Renal pelvis (tissue), 4 donors: Measurements from ENCODE around the gene CYB561A3. TPM values are rescaled to one million over a fixed set of nuclear protein-coding genes. Genes with fewer than 3 reads are reported as not detected.

Experiments
- DNase-seq: peaks from one replicate; pipeline ENCODE4 v3.0.0-alpha.2; 2013
- polyA plus RNA-seq, 3 donors: library from polyadenylated mRNA; unstranded; fragments of 120-200 nt; gene quantifications; one replicate each; pipeline ENCODE4 v1.2.1, GENCODE V29; 2013; ENCODE audit not compliant: insufficient read length in 3 of 3

The CYB561A3 gene
- polyA plus RNA-seq, 3 donors, result 27.0 to 33.2 (median 32.3) TPM

- DNase-seq, result no peak
Measured at GRCh38 chr11:61375761-61376108, 14.1 kb upstream of the CYB561A3 start.

- no peak for DNase-seq
Measured at GRCh38 chr11:61372659-61373420, 11.2 kb upstream of the CYB561A3 start.

- no peak for DNase-seq
Measured at GRCh38 chr11:61370349-61371005, 8.8 kb upstream of the CYB561A3 start.

- DNase-seq, result no peak
Measured at GRCh38 chr11:61369372-61370348, 8.0 kb upstream of the CYB561A3 start.

- DNase-seq, result no peak
Measured at GRCh38 chr11:61368646-61369045, 7.0 kb upstream of the CYB561A3 start.

- DNase-seq, result no peak
Measured at GRCh38 chr11:61367406-61367805, 5.7 kb upstream of the CYB561A3 start.

- no peak for DNase-seq
Measured at GRCh38 chr11:61364012-61364675, 2.5 kb upstream of the CYB561A3 start.

GRCh38 chr11:61362542-61362875 is 827 bp upstream of the CYB561A3 start:
- DNase-seq, result peak; percentile 19

- DNase-seq, result no peak
Measured at GRCh38 chr11:61361237-61361740, 393 bp downstream of the CYB561A3 start.

GRCh38 chr11:61359516-61359915 is 2.2 kb downstream of the CYB561A3 start:
- no peak for DNase-seq

- DNase-seq, result no peak
Measured at GRCh38 chr11:61358566-61358965, 3.1 kb downstream of the CYB561A3 start.

GRCh38 chr11:61357894-61358239 is 3.8 kb downstream of the CYB561A3 start:
- DNase-seq, result no peak

GRCh38 chr11:61357233-61357893 is 4.3 kb downstream of the CYB561A3 start:
- DNase-seq, result no peak

- no peak for DNase-seq
Measured at GRCh38 chr11:61356706-61357105, 5.0 kb downstream of the CYB561A3 start.

GRCh38 chr11:61354208-61354607 is 7.5 kb downstream of the CYB561A3 start:
- no peak for DNase-seq

GRCh38 chr11:61353131-61354067 is 8.3 kb downstream of the CYB561A3 start:
- no peak for DNase-seq

GRCh38 chr11:61352038-61352437 is 9.6 kb downstream of the CYB561A3 start:
- DNase-seq, result no peak

GRCh38 chr11:61350803-61351202 is 10.9 kb downstream of the CYB561A3 start:
- DNase-seq, result no peak

GRCh38 chr11:61350336-61350735 is 11.3 kb downstream of the CYB561A3 start:
- DNase-seq, result no peak

GRCh38 chr11:61349916-61350315 is 11.8 kb downstream of the CYB561A3 start:
- DNase-seq, result no peak
